Adrenal gland (tissue), 12 donors: ENCODE results near the gene RAB42. TPM values are rescaled to one million over a fixed set of nuclear protein-coding genes. Genes with fewer than 3 reads are reported as not detected.

Experiments
- polyA plus RNA-seq, 3 donors: library from polyadenylated mRNA; stranded (reverse); fragments of 200-250 nt in 2 of 3; fragments of 350-450 nt in 1 of 3; fragmentation: Illumina TruSeq in 1 of 3; extraction: RNeasy Lipid Tissue Mini Kit (QIAGEN cat#74804) in 1 of 3; gene quantifications; one replicate each; pipeline ENCODE4 v1.2.3, GENCODE V29; 2013 to 2014
- small RNA-seq, 2 donors: library from RNA; depleted of rRNA; stranded (forward); fragments of <200 nt; gene quantifications; one replicate each; pipeline ENCODE3, GENCODE V24; 2016
- total RNA-seq, 9 donors: library from RNA; depleted of rRNA in 4 of 9; stranded (reverse); fragments of >200 nt in 4 of 9; fragments of 120-200 nt in 1 of 9; fragmentation: NEBNext Ultra II Directional in 1 of 9; extraction: Animal tissue kit (Norgen Biotek cat#: 25700) in 1 of 9; gene quantifications; one replicate each; pipeline versions ENCODE4 v1.1.0 to v1.2.4, GENCODE V29; 2013 to 2023
- donor health status: healthy with polysubstance abuse.
- donor health status: Bipolar disorder and iron deficiency.
- donor health status: DM: yes; HTN: yes; CAD: no.
- donor health status: DM: no; HTN: no; CAD: no.
- donor health status: DM: no; HTN: no; CAD: no.
- donor health status: DM: yes; HTN: yes; CAD: no.

Gene RAB42
- total and polyA plus RNA-seq, 12 donors = 0.46 to 7.2 (median 3.5) TPM

Small RNAs within 50 kb of the gene (small RNA-seq; reads per million reads assigned to genes)
- gene SNORA16A (0 reads per million in 2 donors), gene SNORA44 (0 reads per million in 2 donors), gene SNORA61 (0 reads per million in 2 donors), gene SNORD99 (19,633 to 23,186 reads per million in 2 donors)

Other genes with a start within 250 kb of the RAB42 start
- 10 to 100 TPM; 12.0 to 32.8 (median 20.3) TPM for gene PHACTR4, start 222.5 kb upstream of the RAB42 start, total RNA-seq
- gene PHACTR4, start 222.5 kb upstream of the RAB42 start, polyA plus RNA-seq = 10 to 100 TPM; 14.8 to 44.8 (median 34.0) TPM
- gene RCC1, start 86.2 kb upstream of the RAB42 start, total RNA-seq = 10 to 100 TPM; 12.6 to 24.4 (median 16.9) TPM
- gene RCC1, start 86.2 kb upstream of the RAB42 start, polyA plus RNA-seq = 10 to 100 TPM; 13.0 to 18.8 (median 17.6) TPM
- 10 to 100 TPM in 8 of 9 donors, 1 to 10 TPM in 1; 9.5 to 26.0 (median 18.8) TPM for gene TRNAU1AP, start 39.2 kb upstream of the RAB42 start, total RNA-seq
- gene TRNAU1AP, start 39.2 kb upstream of the RAB42 start, polyA plus RNA-seq = 10 to 100 TPM; 18.5 to 29.0 (median 22.9) TPM
- 10 to 100 TPM; 12.2 to 26.8 (median 19.2) TPM for gene TAF12, start 50.8 kb downstream of the RAB42 start, total RNA-seq
- 10 to 100 TPM; 24.8 to 35.0 (median 28.2) TPM for gene TAF12, start 50.8 kb downstream of the RAB42 start, polyA plus RNA-seq
- not detected for gene RNU11, start 56.3 kb downstream of the RAB42 start, total RNA-seq
- gene RNU11, start 56.3 kb downstream of the RAB42 start, polyA plus RNA-seq = not detected
- gene GMEB1, start 76.5 kb downstream of the RAB42 start, total RNA-seq = 10 to 100 TPM in 4 of 9 donors, 1 to 10 TPM in 5; 6.3 to 27.0 (median 10.0) TPM
- gene GMEB1, start 76.5 kb downstream of the RAB42 start, polyA plus RNA-seq = 1 to 10 TPM; 3.6 to 9.0 (median 4.0) TPM
- gene YTHDF2, start 144.7 kb downstream of the RAB42 start, total RNA-seq = 10 to 100 TPM; 45.3 to 95.0 (median 69.1) TPM
- gene YTHDF2, start 144.7 kb downstream of the RAB42 start, polyA plus RNA-seq = 10 to 100 TPM; 41.0 to 75.6 (median 54.6) TPM
- gene OPRD1, start 219.9 kb downstream of the RAB42 start, total RNA-seq = 1 to 10 TPM in 1 of 9 donors, under 1 TPM in 4, not detected in 4; 0.06 to 1.8 (median 0.44) TPM
- under 1 TPM; 0.17 to 0.56 (median 0.26) TPM for gene OPRD1, start 219.9 kb downstream of the RAB42 start, polyA plus RNA-seq